MCF 10A (cell line): ENCODE measurements around the gene COBL. TPM values are rescaled to one million over a fixed set of nuclear protein-coding genes. Genes with fewer than 3 reads are reported as not detected.
A peak's percentile ranks its signal among the peaks of the same experiment; 100 is the strongest.

Experiments used
- BruUV-seq: library from RNA; stranded (reverse); fragments of 400-500 nt; replicated peaks from 2 replicates; lab custom pipeline; 2021; lab: Mats Ljungman, UMichigan
- CTCF ChIA-PET: fragments of 300-600 bp; sonication (Branson Sonifier 250); formaldehyde crosslinking; extraction: SDS; loops from one replicate; lab custom pipeline; 2021; ENCODE audit warnings: antibody characterized with exemption, inconsistent platforms; lab: Yijun Ruan, JAX
- POLR2A ChIA-PET: fragments of 300-600, 350-650 bp; sonication (Branson Sonifier 250); formaldehyde crosslinking; extraction: SDS; loops from one replicate; lab custom pipeline; 2020; ENCODE audit warnings: antibody characterized with exemption, inconsistent platforms; lab: Yijun Ruan, JAX
- DNase-seq: peaks from one replicate; pipeline ENCODE4 v3.0.0-alpha.2; 2018; ENCODE audit not compliant: unreplicated experiment
- H3K27ac Mint-ChIP-seq: one replicate; pipeline ENCODE4 v1.8.0; 2022; ENCODE audit warnings: mild to moderate bottlenecking, low read depth, mixed read lengths; ENCODE audit not compliant: unreplicated experiment
- H3K27me3 Mint-ChIP-seq: one replicate; pipeline ENCODE4 v1.8.0; 2022; ENCODE audit warnings: mixed read lengths; ENCODE audit not compliant: insufficient read depth, unreplicated experiment
- H3K36me3 Mint-ChIP-seq: one replicate; pipeline ENCODE4 v1.8.0; 2022; ENCODE audit warnings: mild to moderate bottlenecking, moderate library complexity, mixed read lengths; ENCODE audit not compliant: insufficient read depth, unreplicated experiment
- H3K4me1 Mint-ChIP-seq: one replicate; pipeline ENCODE4 v1.8.0; 2022; ENCODE audit warnings: mixed read lengths; ENCODE audit not compliant: insufficient read depth, unreplicated experiment
- H3K4me3 Mint-ChIP-seq: one replicate; pipeline ENCODE4 v1.8.0; 2022; ENCODE audit warnings: mild to moderate bottlenecking, moderate library complexity, mixed read lengths; ENCODE audit not compliant: unreplicated experiment
- H3K9me3 Mint-ChIP-seq: one replicate; pipeline ENCODE4 v1.8.0; 2022; ENCODE audit warnings: mixed read lengths; ENCODE audit not compliant: unreplicated experiment
- CTCF ChIP-seq: fragments of 200-600 bp; IDR thresholded peaks from one replicate; pipeline ENCODE4 v1.8.0; 2022; ENCODE audit warnings: antibody characterized with exemption, mild to moderate bottlenecking; ENCODE audit not compliant: unreplicated experiment
- intact Hi-C: fragments of 100-400 bp; cut with micrococcal nuclease; formaldehyde crosslinking; loops from 2 replicates; pipeline ENCODE4 v1.14.1; 2022
- total RNA-seq: library from RNA; stranded (reverse); gene quantifications from 2 replicates; pipeline ENCODE4 v1.2.3, GENCODE V29; 2022

COBL gene
- total RNA-seq, 1 experiment from 2014 or later: 12.3 TPM

DNA sequence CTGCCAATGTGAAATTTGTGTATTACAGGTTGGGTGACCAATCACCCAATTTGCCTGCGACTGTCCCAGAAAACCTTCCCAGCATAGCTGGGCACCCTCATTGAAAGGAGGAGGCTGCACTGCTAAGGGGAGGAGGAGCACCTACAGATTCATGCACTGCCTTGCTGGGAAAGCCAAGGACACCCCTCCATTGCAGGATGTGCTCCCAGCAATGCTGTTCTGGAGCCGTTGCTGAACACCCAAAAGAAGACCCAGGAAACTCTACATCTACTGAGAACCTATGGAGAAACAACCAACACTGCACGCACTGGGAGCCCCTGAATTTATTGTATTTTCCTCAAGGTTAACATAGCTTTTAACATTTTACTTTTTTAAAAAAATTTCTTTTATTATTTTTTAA is 295.7 kb downstream of the COBL start:
- Mint-ChIP-seq H3K27ac (no peak overlapping the region), H3K36me3 (peaks cover 18% of the 10 kb centered on the region), H3K4me1 (peaks cover 7% of the 10 kb centered on the region), H3K27me3 (no peaks in the 10 kb centered on the region), H3K9me3 (no peaks in the 10 kb centered on the region), H3K4me3 (no peak overlapping the region)
- ChIA-PET POLR2A (interaction anchor here (0.6 kb wide), 2 partner anchors 452 to 1715 kb away, joined by 3 to 4 read pairs; no protein-coding TSS in a partner anchor), CTCF (interaction anchor here (0.7 to 1.4 kb wide), 4 partner anchors 47 to 879 kb away, joined by 3 to 8 read pairs (median 4); no protein-coding TSS in a partner anchor)
- no peak for TF ChIP-seq CTCF
- BruUV-seq: no TSS peak
- DNase-seq: no peak
- intact Hi-C loops: no loop called here

DNA sequence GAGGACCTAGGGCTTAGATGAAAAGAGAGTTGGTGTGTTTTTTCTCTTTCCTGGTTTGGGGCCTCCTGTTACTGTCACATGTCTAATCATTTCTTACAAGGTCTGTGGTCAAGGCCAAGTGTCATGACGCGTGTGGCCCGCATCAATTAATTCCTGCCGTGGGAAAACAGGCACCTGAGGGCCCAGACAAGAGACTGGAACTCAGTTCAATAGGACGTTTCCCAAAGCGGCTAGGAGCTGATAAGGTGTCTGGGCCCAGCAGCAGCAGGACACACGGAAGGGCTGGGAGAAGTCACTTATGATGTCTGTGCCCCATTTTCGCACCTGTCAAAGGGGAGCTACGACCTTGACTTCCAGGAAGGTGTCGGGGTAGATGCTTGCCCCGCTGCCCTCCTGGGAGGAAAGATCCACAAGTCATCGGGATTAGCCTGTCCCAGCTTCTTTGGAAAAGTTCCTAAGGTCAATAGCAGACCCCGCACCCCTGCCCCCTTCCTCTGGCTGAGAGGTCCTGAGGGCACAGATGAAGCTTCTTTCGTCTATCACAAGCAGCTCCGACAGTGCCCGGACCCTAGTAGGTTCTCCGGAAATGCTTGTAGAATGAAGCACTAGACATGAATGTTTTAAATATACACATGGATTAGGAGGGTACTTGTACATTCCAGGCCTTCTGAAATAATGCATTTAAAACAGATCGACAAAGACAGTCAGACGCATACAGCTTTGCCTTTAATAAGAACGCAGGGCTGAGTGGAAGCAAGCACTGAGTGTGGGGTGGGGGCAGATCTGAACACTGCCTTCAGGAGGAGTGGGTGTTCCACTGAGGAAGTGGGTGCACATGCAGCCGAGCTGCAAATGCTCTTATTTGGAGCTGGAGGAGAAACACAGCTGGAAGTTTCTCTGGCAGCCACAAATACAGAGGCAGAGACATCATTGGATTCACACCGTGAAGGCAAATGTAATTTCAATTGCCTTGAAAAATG is 296.4 kb downstream of the COBL start:
- Mint-ChIP-seq H3K9me3 (no peaks in the 10 kb centered on the region), H3K27me3 (no peaks in the 10 kb centered on the region), H3K4me1 (peaks cover 7% of the 10 kb centered on the region), H3K36me3 (peaks cover 18% of the 10 kb centered on the region), H3K4me3 (no peak overlapping the region), H3K27ac (no peak overlapping the region)
- no peak for TF ChIP-seq CTCF
- BruUV-seq: no TSS peak
- DNase-seq: no peak
- POLR2A ChIA-PET: interaction anchor here (0.7 to 1.2 kb wide), 3 partner anchors 10 to 228 kb away, joined by 3 to 4 read pairs (median 3); no protein-coding TSS in a partner anchor
- intact Hi-C loops: no loop called here
- CTCF ChIA-PET: interaction anchor here (0.7 to 1.4 kb wide), 6 partner anchors 13 to 886 kb away, joined by 3 to 8 read pairs (median 4); no protein-coding TSS in a partner anchor

DNA sequence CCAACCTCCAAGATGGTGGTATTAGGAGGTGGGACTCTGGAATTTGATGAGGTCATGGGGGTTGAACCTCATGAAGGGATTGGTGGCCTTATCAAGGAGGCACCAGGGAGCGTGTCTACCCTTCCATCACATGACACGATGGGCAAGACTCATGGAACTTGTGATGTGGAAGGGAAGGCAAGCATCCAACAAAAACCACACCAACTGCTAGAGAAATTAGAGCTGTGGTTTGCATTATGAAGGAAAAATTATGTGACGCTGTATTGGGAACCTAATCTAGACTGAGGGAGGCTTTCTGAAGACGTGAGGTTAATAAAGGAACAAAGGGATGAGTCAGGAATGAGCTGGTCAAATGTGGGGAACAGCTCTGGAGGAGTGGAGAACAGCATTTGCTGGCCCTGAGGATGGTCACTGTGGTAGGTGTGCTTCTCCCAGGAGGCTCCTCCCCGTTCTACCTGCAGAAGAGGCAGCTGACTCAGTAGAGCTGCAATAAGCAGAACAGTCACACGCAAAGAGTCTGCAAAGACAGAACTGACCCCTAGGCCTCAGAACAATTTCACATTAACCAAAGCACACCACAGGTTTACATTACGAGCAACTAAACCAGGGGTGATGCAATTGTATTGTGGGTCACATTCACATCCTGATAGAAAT is 297.3 kb downstream of the COBL start:
- H3K36me3 Mint-ChIP-seq: peaks cover 18% of the 10 kb centered on the region
- peak; percentile 81 for DNase-seq
- CTCF ChIA-PET: interaction anchor here (1.4 kb wide), 1 partner anchor 12 kb away, joined by 4 read pairs; no protein-coding TSS in a partner anchor
- BruUV-seq: no TSS peak
- no peaks in the 10 kb centered on the region for H3K9me3 Mint-ChIP-seq
- POLR2A ChIA-PET: interaction anchor here (0.7 to 1.2 kb wide), 3 partner anchors 10 to 227 kb away, joined by 3 to 4 read pairs (median 3); no protein-coding TSS in a partner anchor
- H3K4me3 Mint-ChIP-seq: no peak overlapping the region
- H3K27me3 Mint-ChIP-seq: no peaks in the 10 kb centered on the region
- no peak for TF ChIP-seq CTCF
- no peak overlapping the region for H3K27ac Mint-ChIP-seq
- intact Hi-C loops: no loop called here
- H3K4me1 Mint-ChIP-seq: peaks cover 7% of the 10 kb centered on the region
